GM18909 (cell line): ENCODE data around the gene MSI2.

Experiments
- ATAC-seq: cut with Tn5 transposase; IDR thresholded peaks from one replicate; pipeline ENCODE4 v1.9.1; 2021; ENCODE audit warnings: mild to moderate bottlenecking; ENCODE audit not compliant: unreplicated experiment, poor library complexity

Gene MSI2

DNA sequence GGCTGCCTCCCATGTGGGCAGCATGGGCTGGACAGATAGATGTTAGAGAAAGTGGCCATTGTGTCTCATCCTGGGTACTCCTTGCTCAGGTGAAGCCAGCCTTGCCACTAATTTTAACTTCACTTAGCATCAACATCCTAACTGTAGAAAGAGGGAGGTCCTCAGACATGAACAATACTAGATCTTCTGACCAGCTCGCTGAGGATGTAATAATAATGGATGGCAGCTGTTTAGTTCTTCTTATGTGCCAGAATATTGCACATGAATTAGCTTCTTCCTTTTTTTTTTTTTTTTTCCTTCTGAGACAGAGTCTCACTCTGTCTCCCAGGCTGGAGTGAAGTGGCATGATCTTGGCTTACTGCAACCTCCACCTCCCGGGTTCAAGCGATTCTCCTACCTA lies 256.4 kb downstream of the MSI2 start:
- no peak for ATAC-seq

- no peak for ATAC-seq
Measured at GRCh38 chr17:57513569-57513968, 257.2 kb downstream of the MSI2 start.

- ATAC-seq = no peak
Measured at GRCh38 chr17:57514614-57515013, 258.3 kb downstream of the MSI2 start.

DNA sequence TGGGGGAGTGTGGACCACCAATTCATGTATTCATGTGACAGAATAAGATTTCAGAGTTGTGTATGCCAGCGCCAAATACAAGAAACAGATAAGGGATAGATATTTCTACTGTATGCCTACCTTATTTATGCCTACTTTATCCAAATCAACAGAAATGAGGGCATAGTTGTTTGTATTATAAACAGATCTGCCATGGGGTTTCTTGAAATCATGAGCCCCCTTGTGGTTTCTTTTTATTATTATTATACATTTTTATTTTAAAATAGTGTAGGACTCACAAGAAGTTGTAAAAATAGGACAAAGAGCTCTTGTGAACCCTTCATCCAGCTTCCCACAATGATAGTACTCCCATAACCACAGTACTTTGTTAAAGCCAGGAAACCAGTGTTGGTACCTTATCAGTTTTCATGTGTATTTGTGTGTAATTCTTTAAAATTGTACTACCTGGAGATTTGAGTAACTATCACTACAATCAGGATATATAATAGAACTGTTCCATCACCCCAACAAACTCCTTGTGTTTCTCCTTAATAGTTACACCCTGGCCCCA lies 259.4 kb downstream of the MSI2 start:
- ATAC-seq = no peak

- ATAC-seq = no peak
Measured at GRCh38 chr17:57516290-57517230, 260.2 kb downstream of the MSI2 start.

- no peak for ATAC-seq
Measured at GRCh38 chr17:57517273-57517631, 260.9 kb downstream of the MSI2 start.

GRCh38 chr17:57517632-57518456 lies 261.5 kb downstream of the MSI2 start:
- ATAC-seq = no peak

- ATAC-seq = no peak
Measured at GRCh38 chr17:57518587-57519581, 262.6 kb downstream of the MSI2 start.

- ATAC-seq = no peak
Measured at GRCh38 chr17:57519800-57520199, 263.5 kb downstream of the MSI2 start.

DNA sequence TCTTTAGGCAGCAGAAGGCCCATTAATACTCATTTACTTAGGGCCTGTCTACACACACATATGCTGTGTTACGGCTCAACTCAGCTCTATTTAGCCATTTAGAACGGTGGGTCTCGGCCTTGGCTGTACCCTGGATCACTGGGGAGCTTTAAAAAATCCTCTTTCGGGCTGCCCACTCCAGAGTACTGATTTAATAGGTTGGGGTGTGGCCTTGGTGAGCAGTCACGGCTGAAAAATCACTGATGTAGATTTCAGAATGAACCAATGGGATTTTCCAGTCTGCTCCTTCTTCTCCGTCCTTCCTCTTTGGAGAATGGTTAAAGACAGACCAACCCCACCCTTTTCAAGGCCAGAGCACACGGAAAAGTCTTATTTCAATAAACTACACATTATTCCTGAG lies 265.3 kb downstream of the MSI2 start:
- ATAC-seq = no peak

- ATAC-seq = no peak
Measured at GRCh38 chr17:57522042-57523005, 266.0 kb downstream of the MSI2 start.

DNA sequence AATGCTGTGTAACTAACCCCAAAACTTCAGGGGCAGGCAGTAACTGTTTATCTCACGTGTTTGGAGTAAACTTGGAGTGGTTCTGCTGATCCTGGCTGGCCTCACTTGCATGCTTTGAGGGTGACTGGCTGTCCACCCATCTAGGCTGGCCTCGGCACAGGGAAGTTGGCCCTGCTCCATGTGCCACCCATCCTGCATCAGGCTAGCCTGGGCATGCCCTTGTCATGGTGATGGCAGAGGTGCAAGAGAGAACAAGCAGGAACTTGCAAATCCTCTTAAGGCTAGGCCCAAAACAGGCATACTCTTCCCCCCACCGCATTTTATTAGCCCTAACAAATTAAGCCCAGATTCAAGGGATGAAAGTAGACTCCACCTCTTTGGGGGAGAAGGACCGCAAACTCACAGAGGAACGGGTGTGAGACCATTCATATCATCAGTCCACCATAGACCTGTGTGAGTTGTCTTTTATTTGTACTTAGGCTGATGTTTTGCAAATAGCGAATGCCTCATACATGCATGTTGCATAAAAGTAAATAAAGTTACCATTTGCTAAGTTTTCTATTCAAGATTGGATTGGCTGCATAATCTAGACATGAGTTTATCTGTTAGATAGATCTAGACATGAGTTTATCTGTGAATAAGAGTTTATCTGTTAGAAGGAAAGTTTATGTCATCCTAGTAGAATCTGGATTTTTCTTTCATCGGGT lies 267.8 kb downstream of the MSI2 start:
- ATAC-seq = no peak

GRCh38 chr17:57524839-57525568 lies 268.7 kb downstream of the MSI2 start:
- no peak for ATAC-seq

- no peak for ATAC-seq
Measured at GRCh38 chr17:57527221-57528057, 271.1 kb downstream of the MSI2 start.

DNA sequence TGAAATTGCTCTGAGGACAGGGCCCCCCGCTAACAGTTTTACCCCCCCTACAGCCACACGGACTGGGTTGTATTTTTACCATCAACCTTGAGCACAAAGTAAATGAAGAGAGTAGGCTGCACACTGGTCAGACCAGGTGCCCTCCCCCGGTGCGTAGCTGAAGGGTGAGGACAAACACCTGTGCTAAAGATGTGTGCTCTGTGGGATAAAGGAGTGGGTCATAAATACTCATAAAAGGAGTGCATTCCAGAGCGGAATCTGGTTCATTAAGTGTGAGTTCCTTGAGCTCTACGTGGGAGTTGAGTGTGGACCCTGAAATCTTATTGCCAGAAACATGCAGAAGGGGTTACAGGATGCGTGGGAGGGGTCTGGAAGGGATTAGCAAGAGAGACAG lies 271.7 kb downstream of the MSI2 start:
- ATAC-seq = no peak

DNA sequence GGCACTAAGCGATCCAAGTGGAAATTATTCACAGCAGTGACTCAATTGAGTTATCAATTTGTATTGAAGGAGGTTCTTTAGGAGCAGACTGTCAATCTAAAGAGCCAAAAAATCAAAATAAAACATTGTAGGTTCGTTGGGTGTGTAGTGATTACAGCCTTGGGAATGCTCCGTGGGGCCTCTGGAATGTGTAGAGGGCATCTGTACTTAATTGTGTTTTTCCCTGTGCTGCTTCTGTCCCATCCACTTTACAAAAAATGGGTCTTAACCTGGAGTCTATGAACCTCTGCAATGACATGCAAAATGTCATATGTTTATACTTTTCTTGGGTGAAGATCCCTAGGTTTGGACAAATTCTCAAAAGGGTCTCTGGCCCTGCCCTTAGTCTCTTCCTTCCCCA lies 273.7 kb downstream of the MSI2 start:
- no peak for ATAC-seq

GRCh38 chr17:57530508-57530907 lies 274.2 kb downstream of the MSI2 start:
- ATAC-seq = no peak
